Sigmoid colon (tissue), 7 donors: Measurements from ENCODE around the gene EBP. TPM values are rescaled to one million over a fixed set of nuclear protein-coding genes. Genes with fewer than 3 reads are reported as not detected.

Experiments
- polyA plus RNA-seq, 3 donors: library from polyadenylated mRNA; stranded (reverse); fragments of 200-250 nt; gene quantifications; one replicate each; pipeline ENCODE4 v1.2.3, GENCODE V29; 2013
- total RNA-seq, 4 donors: library from RNA; depleted of rRNA; stranded (reverse); fragments of >200 nt; gene quantifications; one replicate each; pipeline ENCODE4 v1.1.0, GENCODE V29; 2016
- donor health status: healthy with polysubstance abuse.
- donor health status: Bipolar disorder and iron deficiency.
- donor health status: healthy.

The EBP gene
- total and polyA plus RNA-seq, 7 donors: 14.3 to 310 (median 25.3) TPM

Other genes starting within 250 kb of the EBP start
- not detected for gene SSX3, start 165.1 kb upstream of the EBP start, total RNA-seq
- gene SSX3, start 165.1 kb upstream of the EBP start, polyA plus RNA-seq: not detected
- not detected for gene SSX4, start 138.3 kb upstream of the EBP start, total RNA-seq
- not detected for gene SSX4, start 138.3 kb upstream of the EBP start, polyA plus RNA-seq
- gene SSX4B, start 109.8 kb upstream of the EBP start, total RNA-seq: not detected
- not detected for gene SSX4B, start 109.8 kb upstream of the EBP start, polyA plus RNA-seq
- gene SLC38A5, start 51.5 kb upstream of the EBP start, total RNA-seq: 1 to 10 TPM; 1.9 to 4.6 (median 3.7) TPM
- 10 to 100 TPM in 1 of 3 donors, 1 to 10 TPM in 2; 3.7 to 68.4 (median 4.2) TPM for gene SLC38A5, start 51.5 kb upstream of the EBP start, polyA plus RNA-seq
- gene FTSJ1, start 45.6 kb upstream of the EBP start, total RNA-seq: 10 to 100 TPM; 24.6 to 39.9 (median 28.4) TPM
- 10 to 100 TPM; 15.6 to 37.4 (median 18.5) TPM for gene FTSJ1, start 45.6 kb upstream of the EBP start, polyA plus RNA-seq
- 10 to 100 TPM; 12.2 to 13.3 (median 12.9) TPM for gene PORCN, start 12.8 kb upstream of the EBP start, total RNA-seq
- gene PORCN, start 12.8 kb upstream of the EBP start, polyA plus RNA-seq: 1 to 10 TPM; 1.2 to 7.4 (median 3.2) TPM
- gene TBC1D25, start 17.9 kb downstream of the EBP start, total RNA-seq: 10 to 100 TPM; 10.4 to 14.6 (median 11.9) TPM
- gene TBC1D25, start 17.9 kb downstream of the EBP start, polyA plus RNA-seq: 1 to 10 TPM; 5.8 to 9.6 (median 7.8) TPM
- 100 to 1,000 TPM in 3 of 4 donors, 10 to 100 TPM in 1; 83.9 to 209 (median 143) TPM for gene RBM3, start 52.7 kb downstream of the EBP start, total RNA-seq
- gene RBM3, start 52.7 kb downstream of the EBP start, polyA plus RNA-seq: 100 to 1,000 TPM; 105 to 217 (median 185) TPM
- 100 to 1,000 TPM in 3 of 4 donors, 10 to 100 TPM in 1; 99.9 to 132 (median 106) TPM for gene WDR13, start 75.7 kb downstream of the EBP start, total RNA-seq
- gene WDR13, start 75.7 kb downstream of the EBP start, polyA plus RNA-seq: 100 to 1,000 TPM in 2 of 3 donors, 10 to 100 TPM in 1; 98.1 to 106 (median 103) TPM
- 1 to 10 TPM; 3.0 to 6.1 (median 4.7) TPM for gene WAS, start 162.0 kb downstream of the EBP start, total RNA-seq
- 10 to 100 TPM in 1 of 3 donors, 1 to 10 TPM in 2; 3.0 to 23.5 (median 3.7) TPM for gene WAS, start 162.0 kb downstream of the EBP start, polyA plus RNA-seq
- gene SUV39H1, start 174.9 kb downstream of the EBP start, total RNA-seq: 1 to 10 TPM; 3.0 to 4.6 (median 3.7) TPM
- 1 to 10 TPM; 1.8 to 8.5 (median 2.8) TPM for gene SUV39H1, start 174.9 kb downstream of the EBP start, polyA plus RNA-seq
- not detected for gene GLOD5, start 239.9 kb downstream of the EBP start, total RNA-seq
- 10 to 100 TPM in 2 of 3 donors, 1 to 10 TPM in 1; 7.5 to 22.7 (median 10.8) TPM for gene GLOD5, start 239.9 kb downstream of the EBP start, polyA plus RNA-seq